Keratinocyte (primary cell): ENCODE measurements around the gene GTPBP1. TPM values are rescaled to one million over a fixed set of nuclear protein-coding genes. Genes with fewer than 3 reads are reported as not detected.

Experiments used
- DNase-seq: peaks from one replicate; pipeline ENCODE4 v3.0.0-alpha.2; 2011; ENCODE audit warnings: low read depth, missing footprints, low spot score
- FAIRE-seq: peaks from 2 replicates; lab custom pipeline; 2011; peaks lifted over from hg19 to GRCh38; lab: Jason Lieb, UNC
- H2AFZ ChIP-seq: 2 replicates; pipeline ENCODE4 v1.6.0; 2012; ENCODE audit warnings: low read length, control low read depth, inconsistent platforms; ENCODE audit not compliant: control insufficient read depth
- H3K27ac ChIP-seq: 2 replicates; pipeline ENCODE4 v1.5.1; 2011; ENCODE audit warnings: low read length; ENCODE audit not compliant: control insufficient read depth, insufficient read depth
- H3K27me3 ChIP-seq: 3 replicates; pipeline ENCODE4 v1.6.0; 2011; ENCODE audit warnings: low read length; ENCODE audit not compliant: control insufficient read depth, insufficient read depth; ENCODE audit errors: extremely low read depth
- H3K36me3 ChIP-seq, 2 experiments: 2 replicates in 1 of 2; 3 replicates in 1 of 2; pipeline ENCODE4 v1.5.1; 2011; ENCODE audit warnings: low read length in 2 of 2, mild to moderate bottlenecking in 1 of 2; ENCODE audit not compliant: control insufficient read depth in 2 of 2, insufficient read depth in 2 of 2; ENCODE audit errors: extremely low read depth in 1 of 2
- H3K4me1 ChIP-seq: 3 replicates; pipeline ENCODE4 v1.5.1; 2011; ENCODE audit warnings: low read length; ENCODE audit not compliant: control insufficient read depth, insufficient read depth; ENCODE audit errors: extremely low read depth
- H3K4me2 ChIP-seq: 3 replicates; pipeline ENCODE4 v1.6.0; 2011; ENCODE audit warnings: low read depth, low read length; ENCODE audit not compliant: control insufficient read depth, insufficient read depth; ENCODE audit errors: extremely low read depth
- H3K4me3 ChIP-seq, 3 experiments: fragments of 200-600 bp in 1 of 3; sonication (generic) in 1 of 3; 2 replicates in 2 of 3; 3 replicates in 1 of 3; pipeline ENCODE4 v1.5.1; 2011 to 2016; ENCODE audit warnings: low read length in 3 of 3, mild to moderate bottlenecking in 3 of 3, control low read depth in 2 of 3, inconsistent platforms in 1 of 3, low read depth in 1 of 3, mixed read lengths in 1 of 3, mixed run types in 1 of 3, moderate library complexity in 1 of 3; ENCODE audit not compliant: control insufficient read depth in 2 of 3, insufficient read depth in 2 of 3; ENCODE audit errors: extremely low read depth in 1 of 3
- H3K79me2 ChIP-seq: 2 replicates; pipeline ENCODE4 v1.6.0; 2012; ENCODE audit warnings: low read length; ENCODE audit not compliant: control insufficient read depth, insufficient read depth
- H3K9ac ChIP-seq: 3 replicates; pipeline ENCODE4 v1.6.0; 2011; ENCODE audit warnings: low read length; ENCODE audit not compliant: control insufficient read depth, insufficient read depth; ENCODE audit errors: extremely low read depth
- H3K9me1 ChIP-seq: 3 replicates; pipeline ENCODE4 v1.6.0; 2011; ENCODE audit warnings: low read length; ENCODE audit not compliant: control insufficient read depth, insufficient read depth; ENCODE audit errors: extremely low read depth
- H3K9me3 ChIP-seq: 2 replicates; pipeline ENCODE4 v1.5.1; 2012; ENCODE audit warnings: low read depth, low read length; ENCODE audit not compliant: control insufficient read depth
- H4K20me1 ChIP-seq: 3 replicates; pipeline ENCODE4 v1.6.0; 2011; ENCODE audit warnings: low read length; ENCODE audit not compliant: control insufficient read depth, insufficient read depth; ENCODE audit errors: extremely low read depth
- CTCF ChIP-seq, 3 experiments: IDR thresholded peaks in 1 of 3; conservative IDR thresholded peaks in 1 of 3; optimal IDR thresholded peaks in 1 of 3; 2 replicates in 2 of 3; 3 replicates in 1 of 3; pipeline versions ENCODE3 to v1.5.1; 2011; ENCODE audit warnings: low read length in 3 of 3, mild to moderate bottlenecking in 3 of 3, moderate library complexity in 2 of 3, control low read depth in 1 of 3, inconsistent platforms in 1 of 3; ENCODE audit not compliant: insufficient read depth in 2 of 3; ENCODE audit errors: extremely low read depth in 1 of 3
- EZH2 ChIP-seq: IDR thresholded peaks from one replicate; pipeline ENCODE4 v1.6.1; 2012; ENCODE audit warnings: inconsistent platforms, mild to moderate bottlenecking, low read length, moderate library complexity
- dilution Hi-C: fragments of 300-500 bp; cut with MboI; formaldehyde crosslinking; loops from one replicate; pipeline ENCODE4 v1.7.0; 2020; ENCODE audit warnings: low sequenced_read_pairs; ENCODE audit not compliant: extremely low pct_ligation_motif_present
- polyA plus RNA-seq, 5 experiments: library from polyadenylated mRNA; depleted of rRNA in 3 of 5; stranded (reverse) in 3 of 5; stranded (forward) in 1 of 5; unstranded in 1 of 5; fragments of >200 nt; gene quantifications; 1 replicate in 1 of 5; 2 replicates in 3 of 5; 3 replicates in 1 of 5; pipeline versions ENCODE4 v1.2.1 to v1.2.3, GENCODE V29; 2011 to 2012; ENCODE audit warnings: missing spikeins in 2 of 5, low read depth in 1 of 5, low replicate concordance in 1 of 5

GTPBP1 gene
- polyA plus RNA-seq, 1 donor (not counting 4 experiments of a cell fraction or from before 2014, with no cell fraction given) = 16.3 TPM

- Histone ChIP-seq H3K4me2 (no peak overlapping the region), H2AFZ (no peak overlapping the region), H3K36me3 (peaks cover 49 to 81% of the 10 kb centered on the region in 2 experiments), H3K79me2 (no peaks in the 10 kb centered on the region), H3K9me3 (no peaks in the 10 kb centered on the region), H3K9me1 (no peaks in the 10 kb centered on the region), H3K4me1 (peaks cover 18% of the 10 kb centered on the region), H3K27me3 (no peaks in the 10 kb centered on the region), H3K9ac (no peak overlapping the region), H3K4me3 (no peak overlapping the region), H3K27ac (no peak overlapping the region), H4K20me1 (no peaks in the 10 kb centered on the region)
- TF ChIP-seq EZH2 (no peak), CTCF (optimal IDR thresholded peaks at IDR 0.05 in 1 of 3, IDR thresholded peaks at IDR 0.05 in 1 of 3, conservative IDR thresholded peaks at IDR 0.05 in 1 of 3; ENCODE audit: extremely low read depth in 1 of 3, insufficient read depth in 2 of 3, low read length in 3 of 3) (no peak)
- dilution Hi-C loops = no loop called here
- no peak for FAIRE-seq
- DNase-seq = no peak
These were observed 34.5 kb downstream of the GTPBP1 start for GRCh38 chr22:38740116-38740723.

DNA sequence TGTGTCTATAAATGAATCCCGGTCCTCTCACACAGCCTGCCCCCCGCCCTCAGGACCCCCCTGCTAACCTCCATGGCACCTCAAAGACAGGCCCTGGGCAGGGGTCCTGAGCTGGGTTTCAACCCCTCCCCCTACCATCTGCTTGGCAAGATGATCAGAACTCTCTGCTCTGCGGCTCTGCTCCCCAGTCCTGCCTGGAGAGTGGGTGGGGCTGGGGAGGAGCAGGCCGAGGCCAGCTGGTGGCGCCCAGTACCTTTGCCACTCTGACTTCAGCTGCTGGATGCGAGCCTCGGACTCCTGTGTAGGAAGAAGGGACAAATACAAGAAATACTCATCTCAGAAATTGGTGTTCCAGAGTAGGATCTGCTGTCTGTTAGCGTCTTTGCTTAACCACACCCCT, 35.0 kb downstream of the GTPBP1 start:
- peak in 1 of 3 experiments; percentile 41 for TF ChIP-seq CTCF (optimal IDR thresholded peaks at IDR 0.05 in 1 of 3, IDR thresholded peaks at IDR 0.05 in 1 of 3, conservative IDR thresholded peaks at IDR 0.05 in 1 of 3; ENCODE audit: extremely low read depth in 1 of 3, insufficient read depth in 2 of 3, low read length in 3 of 3)
- no peak for TF ChIP-seq EZH2
- no peaks in the 10 kb centered on the region for H3K9me3 ChIP-seq
- no peaks in the 10 kb centered on the region for H4K20me1 ChIP-seq
- peaks cover 16% of the 10 kb centered on the region for H3K4me1 ChIP-seq
- H3K36me3 ChIP-seq = peaks cover 46 to 82% of the 10 kb centered on the region in 2 experiments
- H3K9me1 ChIP-seq = no peaks in the 10 kb centered on the region
- H3K27ac ChIP-seq = no peak overlapping the region
- no peaks in the 10 kb centered on the region for H3K79me2 ChIP-seq
- dilution Hi-C loops = no loop called here
- H3K27me3 ChIP-seq = no peaks in the 10 kb centered on the region
- DNase-seq = no peak
- no peak overlapping the region for H2AFZ ChIP-seq
- H3K9ac ChIP-seq = no peak overlapping the region
- no peak overlapping the region for H3K4me3 ChIP-seq
- H3K4me2 ChIP-seq = no peak overlapping the region
- FAIRE-seq = no peak
